Measurements from ENCODE around the gene CEBPE.

The CEBPE gene

DNA sequence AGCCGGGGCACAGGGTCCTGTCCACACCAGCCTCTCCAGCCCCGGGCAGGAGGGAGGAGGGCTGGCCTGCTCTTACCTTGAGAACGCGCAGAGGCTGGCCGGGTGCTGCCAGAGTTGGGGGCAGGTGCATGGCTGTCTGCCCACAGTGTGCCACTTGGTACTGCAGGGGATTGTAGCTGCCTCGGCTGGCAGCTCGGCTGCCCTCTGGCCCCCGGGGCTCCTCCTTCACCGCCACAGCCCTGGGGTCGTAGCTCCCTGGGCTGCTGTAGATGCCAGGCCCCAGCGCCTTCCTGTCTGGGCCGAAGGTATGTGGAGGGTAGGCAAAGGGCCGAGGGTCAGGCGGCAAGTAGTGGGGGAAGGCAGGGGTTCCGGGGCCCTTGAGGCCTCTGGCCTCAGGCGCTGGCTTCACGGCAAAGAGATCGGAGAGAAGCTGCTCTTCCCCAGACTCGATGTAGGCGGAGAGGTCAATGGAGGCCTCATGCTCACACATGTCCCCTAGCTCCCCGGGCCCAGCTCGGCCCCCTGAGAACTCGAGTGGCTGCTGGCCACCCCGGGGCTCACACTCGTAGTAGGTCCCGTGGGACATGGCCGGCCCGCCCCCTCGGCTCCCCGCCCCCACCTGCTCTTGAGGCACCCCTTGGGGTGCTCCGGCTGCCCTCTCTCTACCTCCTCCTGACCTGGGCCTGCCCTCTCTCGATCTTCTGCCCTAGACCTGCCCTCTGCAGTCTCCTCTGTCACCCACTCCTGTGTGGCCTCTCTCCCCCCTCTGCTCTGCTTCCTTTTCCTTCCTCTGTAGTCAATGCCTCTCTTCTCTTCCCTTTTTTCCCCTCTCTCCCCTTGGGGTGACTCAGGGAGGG, at the start of gene CEBPE:
Gene CEBPE, minus strand, starts transcription at position 750 of the 857 bp plus-strand sequence. Its CDS starts 164 bp downstream, at position 586.
- DNase-seq (ENCODE audit: low read depth in 2 of 2, low spot score in 1 of 2): no peak

DNA sequence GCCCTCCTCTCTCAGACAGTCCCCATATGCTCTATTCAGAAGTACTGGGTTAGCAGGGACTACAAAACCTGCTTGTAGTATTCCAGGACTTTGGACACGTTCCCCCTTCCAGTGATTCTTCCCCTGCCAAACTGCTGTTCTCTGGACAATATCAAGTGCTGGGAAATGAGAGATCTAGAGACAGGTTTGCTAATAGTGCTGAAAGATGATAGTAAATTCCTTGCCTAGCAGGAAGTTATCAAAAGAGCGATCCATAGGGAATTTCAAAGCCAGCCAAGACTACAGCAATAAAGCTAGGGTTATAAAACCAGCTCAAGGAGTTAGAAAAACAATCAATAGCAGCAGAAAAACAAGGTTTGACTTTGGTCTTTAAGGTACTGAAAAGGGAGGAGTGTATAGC, 49.2 kb upstream of the CEBPE start:
- DNase-seq (ENCODE audit: low read depth in 2 of 2, low spot score in 1 of 2): no peak

DNA sequence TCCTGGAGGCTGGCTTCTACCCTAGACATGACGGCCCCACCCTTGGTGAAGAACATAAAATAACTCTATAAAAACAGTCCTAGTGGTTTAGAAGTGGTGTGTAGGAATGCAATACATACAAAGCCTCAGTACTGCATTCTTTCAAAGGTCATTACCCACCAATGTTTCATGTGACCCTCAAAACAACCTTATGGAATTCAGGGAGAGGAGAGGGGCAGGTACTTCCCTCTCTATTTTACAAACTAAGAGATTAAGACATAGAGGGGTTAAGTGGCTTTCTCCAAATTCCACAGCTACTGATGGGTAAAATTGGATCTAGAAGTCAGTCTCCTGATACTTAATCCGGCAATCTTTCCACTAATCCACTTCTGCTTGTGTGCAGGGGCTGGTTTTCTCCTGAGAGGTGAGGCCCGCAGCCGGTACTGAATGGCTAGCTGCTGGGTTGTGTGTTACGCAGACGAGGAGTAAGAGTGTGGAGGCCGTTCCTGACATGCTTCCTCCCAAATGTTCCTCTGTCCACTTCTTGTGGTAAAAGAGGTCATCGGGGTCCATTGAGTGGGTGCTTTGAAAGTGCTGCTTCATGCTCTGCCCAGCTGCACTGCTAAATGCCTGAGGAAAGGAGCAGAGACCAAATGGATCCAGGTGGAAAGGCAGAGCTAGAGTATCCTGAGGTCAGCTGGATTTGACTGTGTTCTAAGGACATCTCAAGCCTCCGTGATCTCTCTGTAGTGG, 48.2 kb upstream of the CEBPE start:
- no peak for DNase-seq (ENCODE audit: low read depth in 2 of 2, low spot score in 1 of 2)

DNA sequence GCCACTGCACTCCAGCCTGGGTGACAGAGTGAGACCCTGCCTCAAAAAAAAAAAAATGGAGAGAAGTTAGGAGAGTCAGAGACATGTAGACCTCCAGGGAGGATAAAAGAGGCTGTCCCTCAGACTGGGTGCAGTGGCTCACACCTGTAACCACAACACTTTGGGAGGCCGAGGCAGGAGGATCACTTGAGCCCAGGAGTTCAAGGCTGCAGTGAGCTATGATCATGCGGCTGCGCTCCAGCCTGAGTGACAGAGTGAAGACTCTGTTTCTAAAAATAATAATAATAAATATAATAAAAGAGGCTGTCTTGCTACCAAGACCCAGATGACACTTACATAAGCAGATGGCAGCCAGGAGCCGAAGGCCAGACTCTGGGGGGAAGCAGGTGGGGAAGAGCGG, 45.9 kb upstream of the CEBPE start:
- no peak for DNase-seq (ENCODE audit: low read depth in 2 of 2, low spot score in 1 of 2)

DNA sequence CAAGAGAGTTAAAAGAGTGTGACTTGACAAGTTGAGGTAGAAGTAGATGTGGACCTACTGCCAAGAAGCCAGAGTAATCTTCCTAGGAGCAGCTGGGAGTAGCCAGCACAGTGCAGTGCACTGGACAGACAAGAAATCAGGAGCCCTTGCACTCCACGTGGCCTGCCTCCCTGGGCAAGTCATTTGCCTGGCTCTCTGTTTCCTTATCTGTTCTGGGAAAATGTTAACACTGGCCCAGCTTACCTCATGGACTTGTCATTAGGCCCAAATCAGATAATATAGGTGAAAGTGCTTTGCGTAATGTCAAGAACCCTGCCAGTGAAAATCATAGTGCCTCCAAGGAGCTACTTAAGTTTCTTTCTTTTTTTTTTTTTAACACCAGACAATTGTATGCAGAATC, 45.2 kb upstream of the CEBPE start:
- no peak for DNase-seq (ENCODE audit: low read depth in 2 of 2, low spot score in 1 of 2)

DNA sequence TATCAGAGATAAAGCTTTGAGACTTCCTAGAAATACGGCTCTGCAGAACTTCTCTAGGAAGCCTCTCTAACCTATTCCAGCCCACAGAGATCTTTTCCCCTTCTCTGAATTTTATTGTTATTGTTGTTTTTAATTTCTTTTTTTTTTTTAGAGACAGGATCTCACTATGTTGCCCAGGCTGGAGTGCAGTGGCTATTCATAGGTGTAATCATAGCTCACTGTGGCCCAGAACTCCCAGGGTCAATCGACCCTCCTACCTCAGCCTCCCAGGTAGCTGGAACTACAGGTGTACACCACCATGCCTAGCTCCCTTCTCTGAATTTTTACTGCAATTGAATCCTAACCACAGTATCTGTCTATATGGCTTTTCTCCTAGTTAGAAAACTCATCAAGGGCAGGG, 44.8 kb upstream of the CEBPE start:
- no peak for DNase-seq (ENCODE audit: low read depth in 2 of 2, low spot score in 1 of 2)

DNA sequence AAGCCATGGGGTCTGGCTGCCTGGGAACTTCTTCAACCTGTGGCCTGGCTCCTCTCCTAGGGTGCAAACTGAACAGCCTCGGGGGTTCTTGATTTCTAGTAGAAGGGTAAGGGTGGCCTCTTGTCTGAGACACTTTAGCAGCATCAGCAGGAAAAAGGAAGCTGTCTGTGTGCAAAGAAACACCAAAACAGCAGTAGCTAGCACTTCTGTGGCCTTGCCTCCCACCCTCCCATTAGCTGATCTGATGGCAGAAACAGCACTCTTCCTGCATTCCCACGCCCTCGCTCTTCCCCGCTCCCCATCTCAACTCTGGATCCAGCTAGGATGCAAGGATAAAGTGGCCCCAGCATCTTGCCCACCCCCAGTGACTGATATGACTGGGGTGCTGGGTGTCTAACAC, 43.7 kb upstream of the CEBPE start:
- DNase-seq (ENCODE audit: low read depth in 2 of 2, low spot score in 1 of 2): no peak

DNA sequence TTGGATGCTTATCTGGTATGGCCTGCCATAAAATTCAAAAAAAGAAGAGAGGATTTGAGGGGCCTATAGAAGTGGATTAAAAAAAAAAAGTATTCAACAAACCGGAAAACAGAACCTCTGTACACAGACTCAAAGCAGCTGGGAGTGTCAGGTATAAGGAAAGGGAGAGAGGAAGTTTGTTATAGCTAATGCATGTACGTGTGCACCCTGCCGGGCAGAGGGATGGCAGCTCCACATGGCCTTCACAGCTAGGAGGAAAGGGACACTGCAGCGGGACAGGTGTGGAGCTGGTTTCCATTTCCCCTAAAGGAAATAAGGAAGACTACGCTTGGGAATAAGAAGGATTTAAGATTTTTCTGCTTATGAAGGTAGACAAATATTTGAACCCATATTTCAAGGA, 43.0 kb upstream of the CEBPE start:
- DNase-seq (ENCODE audit: low read depth in 2 of 2, low spot score in 1 of 2): no peak

DNA sequence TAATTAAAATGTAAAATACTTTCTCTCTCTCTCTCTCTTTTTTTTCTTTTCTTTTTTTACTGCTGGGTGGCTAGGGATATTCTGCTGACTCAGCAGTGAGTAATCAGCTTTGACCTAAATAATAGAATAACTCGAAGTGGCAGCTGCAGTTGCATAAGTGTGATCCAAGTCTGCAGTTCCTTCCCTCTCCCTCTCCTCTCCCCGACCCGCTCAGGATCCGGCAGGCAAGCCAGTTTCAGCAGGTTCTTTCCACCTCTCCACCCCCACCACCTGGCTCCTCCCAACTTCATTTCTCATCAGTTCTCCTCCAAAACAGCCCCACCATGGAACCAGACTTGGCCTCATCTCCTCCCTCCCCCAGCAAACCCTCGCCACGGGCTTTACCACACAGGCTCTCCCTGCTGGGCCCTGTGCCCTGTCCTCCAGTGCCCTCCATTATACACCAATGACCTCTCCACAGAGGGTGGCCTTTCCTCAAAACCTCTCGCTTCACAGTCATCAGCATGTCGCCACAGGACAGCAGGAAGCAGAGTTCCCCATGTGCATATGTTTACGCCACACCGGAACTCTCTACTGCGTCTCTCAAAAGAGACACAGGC, 42.0 kb upstream of the CEBPE start:
- DNase-seq (ENCODE audit: low read depth in 2 of 2, low spot score in 1 of 2): no peak

DNA sequence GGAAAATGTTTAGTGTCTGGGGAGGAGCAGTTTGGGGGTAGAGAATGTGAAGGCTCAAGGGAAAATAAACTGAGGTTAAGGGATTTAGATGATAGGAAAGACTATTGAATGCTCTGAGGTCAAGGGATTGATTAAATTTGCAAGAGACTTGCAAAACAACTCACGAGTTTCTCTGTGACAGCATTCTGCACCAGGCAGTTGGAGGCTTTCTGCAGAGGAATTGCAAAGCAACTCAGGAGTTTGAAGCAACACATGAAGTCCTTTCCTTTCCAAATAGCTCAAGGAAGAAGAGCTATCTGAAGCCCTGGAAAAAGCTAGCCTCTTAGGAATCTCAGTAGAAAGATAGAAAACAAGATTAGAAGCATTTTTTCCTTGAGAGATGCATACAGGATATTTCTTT, 40.5 kb upstream of the CEBPE start:
- DNase-seq (ENCODE audit: low read depth in 2 of 2, low spot score in 1 of 2): no peak

DNA sequence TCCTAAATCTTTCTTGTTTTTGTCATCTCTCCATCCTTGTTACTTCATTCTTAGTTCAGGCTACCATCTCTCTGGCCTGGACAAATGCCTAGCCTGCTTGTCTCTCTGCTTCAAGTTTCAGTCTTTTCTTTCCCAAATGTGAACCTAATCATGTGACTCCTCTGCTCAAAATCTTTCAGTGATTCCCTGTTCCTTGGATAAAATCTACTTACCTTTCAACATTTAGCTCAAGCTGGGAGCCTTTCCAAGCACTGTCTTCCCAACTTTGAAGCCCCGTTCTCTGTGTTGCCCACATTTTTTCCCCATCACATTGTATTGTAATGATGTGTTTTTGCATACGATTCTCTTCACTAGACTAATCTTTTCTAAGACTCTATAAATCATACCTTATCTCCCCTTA, 39.7 kb upstream of the CEBPE start:
- DNase-seq (ENCODE audit: low read depth in 2 of 2, low spot score in 1 of 2): no peak

DNA sequence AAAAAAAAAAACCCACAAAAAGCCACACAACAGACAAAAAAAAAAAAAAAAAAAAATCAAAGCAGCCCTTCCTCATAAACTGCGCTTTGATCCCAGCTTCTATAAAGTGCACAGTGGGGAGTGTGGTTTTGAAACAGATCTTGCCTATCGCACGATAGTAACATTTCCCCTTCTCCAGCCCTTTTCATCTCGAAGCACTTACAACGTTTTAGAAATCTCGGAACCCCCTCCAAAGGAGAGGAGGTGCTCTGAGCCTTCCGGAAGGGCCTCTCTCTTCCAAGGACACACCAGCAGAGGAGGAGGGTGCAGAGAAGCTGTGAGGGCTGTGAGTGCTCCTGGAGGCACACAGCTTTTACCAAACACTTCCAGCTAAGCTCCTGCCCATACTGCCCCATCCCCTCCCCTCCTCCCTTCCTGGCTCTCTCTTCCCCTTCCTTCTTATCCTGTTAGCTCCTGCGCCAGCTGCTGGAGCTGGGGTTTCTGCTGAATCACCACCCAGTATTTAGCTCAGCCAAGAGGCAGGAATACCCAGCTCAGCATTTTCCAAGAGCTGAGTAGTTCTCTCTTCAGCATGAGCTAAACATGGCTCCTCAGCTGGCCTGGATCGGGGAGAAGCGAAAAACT, 36.0 kb upstream of the CEBPE start:
- DNase-seq (ENCODE audit: low read depth in 2 of 2, low spot score in 1 of 2): no peak

DNA sequence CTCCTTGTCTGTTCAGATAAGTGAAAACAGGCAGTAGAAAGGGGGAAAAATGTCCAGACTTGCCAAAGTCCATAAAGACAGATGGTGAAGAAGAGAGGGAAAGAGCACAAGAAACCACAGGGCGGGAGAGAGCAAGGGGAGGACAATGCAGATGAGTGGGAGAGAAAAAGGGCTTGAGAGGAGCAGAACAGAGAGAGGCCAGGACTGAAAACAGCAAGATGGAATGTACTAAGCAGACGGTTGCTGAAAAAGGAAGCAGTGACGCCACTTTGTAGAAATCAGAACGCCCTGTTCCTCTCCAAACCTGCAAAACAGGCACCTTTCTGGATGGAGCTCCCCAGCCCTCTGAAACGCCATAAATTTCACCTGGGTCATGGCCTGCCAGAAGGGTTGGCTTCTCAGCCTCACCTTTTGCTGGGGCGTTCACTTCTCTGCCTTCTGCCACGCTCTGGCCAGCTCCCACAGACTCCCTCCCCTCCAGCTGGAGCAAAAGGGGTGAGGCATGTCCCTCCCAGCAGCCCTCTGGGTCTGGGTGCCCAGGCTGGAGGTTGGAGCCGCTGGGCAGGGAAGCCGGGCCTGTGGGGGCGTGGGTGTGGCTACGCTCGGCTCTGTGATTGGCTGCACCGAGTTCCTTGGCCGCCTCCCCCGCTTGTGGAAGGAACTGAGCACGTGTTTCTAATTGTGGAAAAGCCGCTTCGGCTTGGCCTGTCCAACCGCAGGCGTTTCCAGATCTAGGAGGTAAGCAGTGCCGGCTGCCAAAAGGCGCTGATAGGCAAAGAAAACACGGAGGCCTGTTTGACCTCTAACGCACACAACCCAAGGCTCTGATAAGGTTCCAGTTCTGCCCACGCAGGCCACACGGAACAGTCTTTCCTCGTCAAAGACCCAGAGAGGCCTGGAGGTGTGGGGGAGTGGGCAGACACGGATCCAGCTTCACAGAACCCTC, 35.1 kb upstream of the CEBPE start:
- DNase-seq (ENCODE audit: low read depth in 2 of 2, low spot score in 1 of 2): no peak

DNA sequence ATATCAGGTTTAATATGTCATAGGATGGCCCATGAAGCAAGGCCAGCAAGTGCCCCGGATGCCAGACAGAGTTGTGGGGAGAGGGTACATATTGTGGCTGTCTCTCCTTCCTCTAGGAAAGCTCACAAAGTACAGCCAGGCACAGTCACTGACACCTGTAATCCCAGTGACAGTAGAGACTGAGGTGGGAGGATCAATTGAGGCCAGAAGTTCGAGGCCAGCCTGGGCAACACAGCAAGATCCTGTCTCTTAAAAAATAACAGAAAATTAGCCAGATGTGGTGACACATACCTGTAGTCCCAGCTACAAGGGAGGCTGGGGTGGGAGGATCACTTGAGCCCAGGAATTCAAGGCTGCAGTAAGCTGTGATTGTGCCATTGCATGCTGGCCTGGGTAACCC, 32.3 kb upstream of the CEBPE start:
- no peak for DNase-seq (ENCODE audit: low read depth in 2 of 2, low spot score in 1 of 2)

DNA sequence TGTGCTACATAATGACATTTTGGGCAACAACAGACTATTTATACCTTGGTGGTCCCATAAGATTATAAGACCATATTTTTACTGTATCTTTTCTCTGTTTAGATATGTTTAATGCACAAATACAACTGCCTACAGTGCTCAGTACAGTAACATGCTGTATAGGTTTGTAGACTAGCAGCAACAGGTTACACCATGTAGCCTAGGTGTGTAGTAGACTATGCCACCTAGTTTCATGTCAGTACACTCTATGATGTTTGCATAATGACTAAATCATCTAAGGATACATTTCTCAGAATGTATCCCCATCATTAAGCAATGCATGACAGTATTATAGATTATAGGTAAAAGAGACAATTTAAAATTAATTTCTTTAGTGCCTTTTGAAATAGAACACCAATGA, 30.7 kb upstream of the CEBPE start:
- DNase-seq (ENCODE audit: low read depth in 2 of 2, low spot score in 1 of 2): no peak

DNA sequence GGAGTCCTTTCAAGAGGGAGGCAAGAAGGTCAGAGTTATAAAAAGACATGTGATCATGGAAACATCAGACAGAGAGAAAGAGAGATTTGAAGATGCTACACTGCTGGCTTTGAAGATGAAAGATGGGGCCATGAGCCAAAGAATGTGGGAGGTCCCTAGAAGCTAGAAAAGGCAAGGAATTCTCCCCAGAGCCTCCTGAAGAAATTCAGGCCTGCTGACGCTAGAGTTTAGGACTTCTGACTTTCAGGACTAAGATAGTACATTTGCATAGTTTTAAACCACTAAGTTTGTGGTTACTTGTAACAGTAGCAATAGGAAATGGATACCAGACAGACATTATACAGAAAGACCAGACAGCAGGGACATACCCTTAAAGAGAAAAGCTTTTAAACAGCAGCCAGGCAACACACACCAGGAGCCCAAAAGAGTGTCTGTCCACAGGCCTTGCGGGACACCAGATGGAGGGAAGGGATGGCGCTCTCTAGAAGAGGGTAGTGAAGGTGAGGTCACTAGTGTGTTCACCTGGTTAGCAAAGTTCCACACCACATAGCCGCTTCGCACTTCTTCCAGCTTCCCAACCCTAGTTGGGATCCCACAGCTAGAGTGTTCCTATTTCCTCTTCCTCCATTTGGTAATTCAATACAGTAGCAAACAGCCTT, 29.7 kb upstream of the CEBPE start:
- no peak for DNase-seq (ENCODE audit: low read depth in 2 of 2, low spot score in 1 of 2)

DNA sequence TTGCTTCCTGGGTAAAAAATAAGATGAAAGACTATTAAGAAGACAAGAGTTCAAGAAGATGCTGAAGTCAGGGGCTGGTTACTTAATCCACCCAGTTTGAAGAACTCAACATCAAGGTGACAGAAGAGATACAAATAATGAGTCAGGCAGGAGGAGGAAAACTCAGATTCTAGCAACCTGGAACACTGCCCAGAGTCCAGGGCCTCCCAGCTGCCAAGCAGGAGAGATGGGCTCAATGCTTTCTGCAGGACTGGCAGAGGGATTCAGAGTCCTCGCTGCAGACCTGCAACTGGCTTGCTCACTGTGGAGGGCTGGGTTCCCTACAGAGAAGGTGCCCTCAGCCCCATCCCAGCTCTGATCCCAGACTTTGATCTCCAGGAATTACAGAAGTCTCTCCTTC, 28.6 kb upstream of the CEBPE start:
- DNase-seq (ENCODE audit: low read depth in 2 of 2, low spot score in 1 of 2): no peak

DNA sequence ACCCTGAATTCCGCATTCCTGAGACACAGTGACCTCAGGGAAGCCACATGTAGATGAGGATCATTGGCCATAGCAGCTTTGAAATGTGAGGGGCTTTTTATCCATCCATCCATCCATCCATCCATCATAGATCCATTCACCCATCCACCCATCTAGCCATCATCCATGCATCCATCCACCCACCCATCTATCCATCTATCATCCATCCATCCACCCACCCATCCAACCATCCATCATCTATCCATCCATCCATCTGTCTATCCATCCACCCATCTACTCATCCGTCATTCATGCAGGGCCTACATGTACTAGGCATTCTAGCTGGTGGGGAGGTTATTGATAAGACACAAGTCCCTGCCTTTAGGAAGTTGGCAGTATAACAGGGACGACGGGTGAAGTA, 27.9 kb upstream of the CEBPE start:
- DNase-seq (ENCODE audit: low read depth in 2 of 2, low spot score in 1 of 2): no peak

DNA sequence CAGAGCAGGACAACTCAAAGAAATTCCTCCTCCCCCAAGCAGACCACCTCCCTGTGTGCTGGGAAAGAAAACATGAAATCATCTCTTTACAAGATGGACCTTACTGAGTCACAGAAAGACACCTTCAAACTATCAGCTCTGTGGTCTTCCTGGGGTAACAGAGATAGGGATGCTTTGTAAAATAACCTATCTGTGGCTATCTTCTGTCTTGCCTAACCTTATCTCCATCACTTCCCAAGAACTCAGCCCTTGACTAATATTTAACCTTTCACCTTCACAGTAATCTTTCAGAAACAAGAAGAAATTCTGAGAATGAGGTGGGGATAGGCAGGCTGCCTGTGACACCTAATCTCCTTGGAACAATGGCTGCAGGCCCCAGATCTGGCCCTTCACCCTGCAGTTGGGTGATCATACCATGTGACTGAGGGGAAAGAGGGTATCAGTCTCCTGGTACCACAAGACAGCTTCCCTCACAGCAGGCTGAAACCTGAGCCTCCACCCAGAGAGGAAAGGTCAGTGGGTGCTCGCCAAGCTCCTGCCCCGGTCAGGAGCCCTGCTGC, 27.4 kb upstream of the CEBPE start:
- DNase-seq (ENCODE audit: low read depth in 2 of 2, low spot score in 1 of 2): no peak
